Natural killer cell treated with Interleukin-12 subunit alpha and Interleukin-12 subunit beta and Interleukin-15 and Interleukin-18, amount 100 ng/mL, for 72 hours (primary cell): Measurements from ENCODE around the gene PCDHA6. TPM values are rescaled to one million over a fixed set of nuclear protein-coding genes. Genes with fewer than 3 reads are reported as not detected.
"Not testable (repeated sequence)": the region's sequence is repeated elsewhere in the genome, so short reads cannot be mapped to it uniquely, and the experiment has no call there.

Experiments used
- ATAC-seq, 2 donors: fragments of 150-1000 bp; cut with Tn5 transposase in 1 of 2; sonication (Bioruptor Pico), chemical (Tn5 transposase) in 1 of 2; 2 replicates each; pipeline ENCODE4 v1.10.0; 2021
- DNase-seq: peaks from one replicate; pipeline ENCODE4 v3.0.0; 2022; ENCODE audit warnings: low spot score
- H3K27ac Mint-ChIP-seq, 2 donors: 1 replicate in 1 of 2; 2 replicates in 1 of 2; pipeline ENCODE4 v1.8.0; 2022; ENCODE audit warnings: mixed read lengths in 2 of 2, mild to moderate bottlenecking in 1 of 2, moderate library complexity in 1 of 2
- H3K27me3 Mint-ChIP-seq, 2 donors: 1 replicate in 1 of 2; 2 replicates in 1 of 2; pipeline ENCODE4 v1.8.0; 2022; ENCODE audit warnings: mixed read lengths in 2 of 2
- H3K36me3 Mint-ChIP-seq: one replicate; pipeline ENCODE4 v1.8.0; 2022; ENCODE audit warnings: mixed read lengths
- H3K4me1 Mint-ChIP-seq, 2 donors: 1 replicate in 1 of 2; 2 replicates in 1 of 2; pipeline ENCODE4 v1.8.0; 2022; ENCODE audit warnings: low read depth in 2 of 2, mixed read lengths in 2 of 2, mild to moderate bottlenecking in 1 of 2
- H3K4me3 Mint-ChIP-seq: one replicate; pipeline ENCODE4 v1.8.0; 2022; ENCODE audit warnings: mixed read lengths
- H3K9me3 Mint-ChIP-seq: 2 replicates; pipeline ENCODE4 v1.8.0; 2022; ENCODE audit warnings: mixed read lengths
- total RNA-seq, 2 donors: library from RNA; stranded (reverse); gene quantifications; one replicate each; pipeline ENCODE4 v1.2.3, GENCODE V29; 2022

PCDHA6 gene
- total RNA-seq, 2 donors from 2014 or later: not detected

GRCh38 chr5:140801494-140801841 lies 26.3 kb upstream of the PCDHA6 start:
- ATAC-seq (no peak), DNase-seq (no peak)
- Mint-ChIP-seq H3K27ac (no peak overlapping the region), H3K36me3 (no peaks in the 10 kb centered on the region), H3K9me3 (peaks cover 7% of the 10 kb centered on the region), H3K27me3 (peaks cover 2 to 15% of the 10 kb centered on the region in 2 donors), H3K4me1 (no peaks in the 10 kb centered on the region), H3K4me3 (no peak overlapping the region)

- DNase-seq, ATAC-seq, H3K27ac Mint-ChIP-seq, H3K4me1 Mint-ChIP-seq, H3K36me3 Mint-ChIP-seq, H3K9me3 Mint-ChIP-seq, H3K4me3 Mint-ChIP-seq: not testable (repeated sequence)
- peaks cover 2 to 15% of the 10 kb centered on the region in 2 donors for H3K27me3 Mint-ChIP-seq
Observed at GRCh38 chr5:140802381-140802780, 25.4 kb upstream of the PCDHA6 start.

GRCh38 chr5:140802781-140803271 lies 24.9 kb upstream of the PCDHA6 start:
- DNase-seq: no peak
- no peak for ATAC-seq
- Mint-ChIP-seq H3K9me3 (peaks cover 7% of the 10 kb centered on the region), H3K4me1 (no peaks in the 10 kb centered on the region), H3K27me3 (peaks cover 2 to 15% of the 10 kb centered on the region in 2 donors), H3K4me3 (no peak overlapping the region), H3K36me3 (no peaks in the 10 kb centered on the region), H3K27ac (no peak overlapping the region)

GRCh38 chr5:140806834-140807775 lies 20.7 kb upstream of the PCDHA6 start, which contains the start of gene PCDHA4:
Gene PCDHA4, plus strand, starts transcription at chr5:140807068.
- Mint-ChIP-seq H3K4me1 (no peaks in the 10 kb centered on the region), H3K36me3 (no peaks in the 10 kb centered on the region), H3K4me3 (no peak within 1 kb of the TSS), H3K27me3 (peaks cover 2 to 8% of the 10 kb centered on the region in 2 donors), H3K9me3 (peaks cover 12% of the 10 kb centered on the region), H3K27ac (no peak within 1 kb of the TSS)
- DNase-seq (no peak), ATAC-seq (no peak)

- not testable (repeated sequence) for ATAC-seq, H3K27me3 Mint-ChIP-seq, H3K36me3 Mint-ChIP-seq, H3K4me3 Mint-ChIP-seq, H3K27ac Mint-ChIP-seq, H3K4me1 Mint-ChIP-seq, DNase-seq
- H3K9me3 Mint-ChIP-seq: peaks cover 12% of the 10 kb centered on the region
Observed at GRCh38 chr5:140808241-140808888, 19.4 kb upstream of the PCDHA6 start.

GRCh38 chr5:140808889-140809291 lies 18.9 kb upstream of the PCDHA6 start:
- DNase-seq (no peak), ATAC-seq (no peak)
- Mint-ChIP-seq H3K36me3 (peaks cover 6% of the 10 kb centered on the region), H3K9me3 (peaks cover 10% of the 10 kb centered on the region), H3K27me3 (peaks cover 2 to 8% of the 10 kb centered on the region in 2 donors), H3K27ac (no peak overlapping the region), H3K4me3 (no peak overlapping the region), H3K4me1 (no peaks in the 10 kb centered on the region)

- Mint-ChIP-seq H3K9me3 (no peaks in the 10 kb centered on the region), H3K4me1 (no peaks in the 10 kb centered on the region), H3K27ac (no peak within 1 kb of the TSS), H3K36me3 (no peaks in the 10 kb centered on the region), H3K4me3 (no peak within 1 kb of the TSS), H3K27me3 (peaks cover 0 to 5% of the 10 kb centered on the region in 2 donors)
- DNase-seq: no peak
- no peak for ATAC-seq
Observed at GRCh38 chr5:140821375-140822280, 6.1 kb upstream of the PCDHA6 start, which contains the start of gene PCDHA5. Gene PCDHA5, plus strand, starts transcription at chr5:140821613.

- DNase-seq (no peak), ATAC-seq (no peak)
- Mint-ChIP-seq H3K4me3 (no peak overlapping the region), H3K4me1 (no peaks in the 10 kb centered on the region), H3K27me3 (peaks cover 3 to 12% of the 10 kb centered on the region in 2 donors), H3K27ac (no peak overlapping the region), H3K36me3 (no peaks in the 10 kb centered on the region), H3K9me3 (peaks cover 3% of the 10 kb centered on the region)
Observed at GRCh38 chr5:140822281-140822629, 5.5 kb upstream of the PCDHA6 start.

- H3K36me3 Mint-ChIP-seq, DNase-seq, H3K4me3 Mint-ChIP-seq, H3K4me1 Mint-ChIP-seq, ATAC-seq, H3K9me3 Mint-ChIP-seq, H3K27ac Mint-ChIP-seq: not testable (repeated sequence)
- peaks cover 3 to 13% of the 10 kb centered on the region in 2 donors for H3K27me3 Mint-ChIP-seq
Observed at GRCh38 chr5:140822969-140823368, 4.8 kb upstream of the PCDHA6 start.

- DNase-seq (no peak), ATAC-seq (no peak)
- Mint-ChIP-seq H3K4me1 (no peaks in the 10 kb centered on the region), H3K36me3 (peaks cover 3% of the 10 kb centered on the region), H3K27ac (no peak overlapping the region), H3K4me3 (no peak overlapping the region), H3K27me3 (peaks cover 3 to 13% of the 10 kb centered on the region in 2 donors), H3K9me3 (peaks cover 3% of the 10 kb centered on the region)
Observed at GRCh38 chr5:140823475-140823874, 4.3 kb upstream of the PCDHA6 start.

GRCh38 chr5:140828362-140828737 lies 590 bp downstream of the PCDHA6 start:
- peaks cover 6% of the 10 kb centered on the region for H3K9me3 Mint-ChIP-seq
- no peak for ATAC-seq
- no peak overlapping the region for H3K4me3 Mint-ChIP-seq
- DNase-seq: no peak
- peaks cover 9 to 13% of the 10 kb centered on the region in 2 donors for H3K27me3 Mint-ChIP-seq
- H3K27ac Mint-ChIP-seq: no peak overlapping the region
- peaks cover 7% of the 10 kb centered on the region for H3K36me3 Mint-ChIP-seq
- H3K4me1 Mint-ChIP-seq: no peaks in the 10 kb centered on the region

- peaks cover 12 to 13% of the 10 kb centered on the region in 2 donors for H3K27me3 Mint-ChIP-seq
- not testable (repeated sequence) for DNase-seq, H3K4me1 Mint-ChIP-seq, H3K9me3 Mint-ChIP-seq, H3K4me3 Mint-ChIP-seq, ATAC-seq, H3K27ac Mint-ChIP-seq
- peaks cover 13% of the 10 kb centered on the region for H3K36me3 Mint-ChIP-seq
Observed at GRCh38 chr5:140829511-140830501, 2.0 kb downstream of the PCDHA6 start.
